OCI-M2 (cell line): Measurements from ENCODE around the gene IGFBPL1.
"Not testable (repeated sequence)": the region's sequence is repeated elsewhere in the genome, so short reads cannot be mapped to it uniquely, and the experiment has no call there.

ENCODE experiments used
- DNase-seq: peaks from one replicate; lab custom pipeline; 2025; ENCODE audit not compliant: unreplicated experiment; lab: John Stamatoyannopoulos, UW

Gene IGFBPL1

GRCh38 chr9:38380872-38381534 lies 43.3 kb downstream of the IGFBPL1 start:
- DNase-seq, result no peak

DNA sequence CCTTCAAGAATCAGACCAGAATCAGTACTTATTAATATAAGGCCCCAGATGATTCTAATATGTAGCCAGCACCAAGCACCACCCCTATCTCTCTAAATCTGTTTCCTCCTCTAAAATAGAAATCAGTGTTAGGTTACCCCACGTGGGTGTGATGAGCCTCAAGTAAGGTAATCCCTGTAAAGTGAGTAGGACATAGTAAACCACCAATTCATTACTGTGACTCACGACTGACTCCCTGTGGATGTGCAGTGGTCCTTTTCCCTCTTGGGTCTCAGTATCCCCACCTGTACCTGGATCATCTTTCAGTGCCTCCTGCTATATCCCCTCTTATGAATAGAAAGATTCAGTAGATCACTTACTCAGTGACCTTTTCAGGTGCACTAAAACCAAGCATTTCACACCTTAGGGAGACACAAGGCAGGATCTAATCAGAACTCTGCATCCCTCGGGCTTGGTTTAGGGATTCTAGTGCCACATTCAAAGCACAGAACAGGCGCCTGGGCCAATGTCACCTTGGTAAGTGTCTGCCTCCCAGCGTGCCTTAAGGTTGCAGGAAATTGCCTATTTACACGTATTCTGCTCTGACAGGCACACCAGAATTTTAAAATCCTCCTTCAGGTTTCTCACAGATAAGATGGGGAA lies 43.9 kb downstream of the IGFBPL1 start:
- DNase-seq, result no peak

DNA sequence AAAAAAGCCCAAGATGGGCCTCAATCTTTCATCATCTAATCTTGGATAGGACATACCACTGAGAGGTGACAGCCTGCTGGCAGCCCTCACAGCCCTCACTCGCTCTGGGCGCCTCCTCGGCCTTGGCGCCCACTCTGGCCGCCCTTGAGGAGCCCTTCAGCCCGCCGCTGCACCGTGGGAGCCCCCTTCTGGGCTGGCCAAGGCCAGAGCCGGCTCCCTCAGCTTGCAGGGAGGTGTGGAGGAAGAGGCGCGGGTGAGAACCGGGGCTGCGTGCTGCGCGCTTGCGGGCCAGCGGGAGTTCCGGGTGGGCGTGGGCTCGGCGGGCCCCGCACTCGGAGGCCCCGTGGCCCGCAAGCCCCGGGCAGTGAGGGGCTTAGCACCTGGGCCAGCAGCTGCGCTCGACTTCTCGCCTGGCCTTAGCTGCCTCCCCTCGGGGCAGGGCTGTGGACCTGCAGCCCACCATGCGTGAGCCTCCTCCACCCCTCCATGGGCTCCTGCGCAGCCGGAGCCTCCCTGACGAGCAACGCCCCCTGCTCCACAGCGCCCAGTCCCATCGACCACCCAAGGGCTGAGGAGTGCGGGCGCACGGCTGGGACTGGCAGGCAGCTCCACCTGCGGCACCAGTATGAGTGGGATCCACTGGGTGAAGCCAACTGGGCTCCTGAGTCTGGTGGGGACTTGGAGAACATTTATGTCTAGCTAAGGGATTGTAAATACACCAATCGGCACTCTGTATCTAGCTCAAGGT lies 46.7 kb downstream of the IGFBPL1 start:
- DNase-seq, result not testable (repeated sequence)

DNA sequence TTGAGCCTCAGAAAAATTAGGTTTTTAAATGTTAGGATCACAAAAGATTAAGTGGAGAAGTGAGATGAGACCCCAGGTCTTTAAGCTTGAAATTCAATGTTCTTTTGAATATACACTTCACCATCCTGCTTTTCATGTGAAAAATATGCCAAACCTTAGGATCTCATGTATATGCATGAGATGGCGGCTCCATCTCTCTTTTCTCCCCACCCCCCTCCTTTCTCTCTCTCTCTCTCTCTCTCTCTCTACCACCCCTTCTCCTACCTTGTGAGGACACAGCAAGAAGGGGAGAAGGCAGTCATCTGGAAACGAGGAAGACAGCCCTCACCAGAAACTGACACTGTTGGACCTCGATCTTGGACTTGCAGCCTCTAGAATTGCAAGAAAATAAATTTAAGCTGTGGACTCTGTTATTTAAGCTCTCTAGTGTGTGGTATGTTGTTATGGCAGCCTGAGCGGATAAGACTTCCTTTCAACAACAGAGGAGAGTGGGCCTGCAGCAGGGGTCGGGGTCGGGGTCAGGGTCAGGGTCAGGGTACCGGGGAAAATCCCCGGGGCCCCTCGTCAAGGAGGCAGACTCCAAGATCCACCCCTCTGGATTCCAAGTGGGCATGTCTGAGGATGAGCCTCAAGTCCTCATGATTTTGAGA lies 48.1 kb downstream of the IGFBPL1 start:
- no peak for DNase-seq

GRCh38 chr9:38375572-38375963 lies 48.7 kb downstream of the IGFBPL1 start:
- no peak for DNase-seq

GRCh38 chr9:38374847-38375571 lies 49.2 kb downstream of the IGFBPL1 start:
- DNase-seq, result no peak

DNA sequence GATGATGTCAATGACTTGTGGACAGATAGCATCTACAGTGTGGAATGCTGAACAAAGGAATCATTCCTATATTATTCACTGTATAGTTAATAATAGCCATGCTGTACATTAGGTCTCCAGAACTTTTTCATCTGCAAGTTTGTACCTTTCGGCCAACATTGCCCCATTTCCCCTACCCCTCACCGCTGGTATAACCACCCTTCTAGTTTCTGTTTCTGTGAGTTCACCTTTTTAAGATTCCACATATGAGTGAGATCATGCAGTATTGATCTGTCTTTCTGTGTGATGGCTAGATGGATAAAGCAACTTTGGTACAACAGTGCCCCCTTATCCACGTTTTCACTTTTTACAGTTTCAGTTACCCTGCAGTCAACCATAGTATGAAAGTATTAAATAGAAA lies 50.6 kb downstream of the IGFBPL1 start:
- no peak for DNase-seq

DNA sequence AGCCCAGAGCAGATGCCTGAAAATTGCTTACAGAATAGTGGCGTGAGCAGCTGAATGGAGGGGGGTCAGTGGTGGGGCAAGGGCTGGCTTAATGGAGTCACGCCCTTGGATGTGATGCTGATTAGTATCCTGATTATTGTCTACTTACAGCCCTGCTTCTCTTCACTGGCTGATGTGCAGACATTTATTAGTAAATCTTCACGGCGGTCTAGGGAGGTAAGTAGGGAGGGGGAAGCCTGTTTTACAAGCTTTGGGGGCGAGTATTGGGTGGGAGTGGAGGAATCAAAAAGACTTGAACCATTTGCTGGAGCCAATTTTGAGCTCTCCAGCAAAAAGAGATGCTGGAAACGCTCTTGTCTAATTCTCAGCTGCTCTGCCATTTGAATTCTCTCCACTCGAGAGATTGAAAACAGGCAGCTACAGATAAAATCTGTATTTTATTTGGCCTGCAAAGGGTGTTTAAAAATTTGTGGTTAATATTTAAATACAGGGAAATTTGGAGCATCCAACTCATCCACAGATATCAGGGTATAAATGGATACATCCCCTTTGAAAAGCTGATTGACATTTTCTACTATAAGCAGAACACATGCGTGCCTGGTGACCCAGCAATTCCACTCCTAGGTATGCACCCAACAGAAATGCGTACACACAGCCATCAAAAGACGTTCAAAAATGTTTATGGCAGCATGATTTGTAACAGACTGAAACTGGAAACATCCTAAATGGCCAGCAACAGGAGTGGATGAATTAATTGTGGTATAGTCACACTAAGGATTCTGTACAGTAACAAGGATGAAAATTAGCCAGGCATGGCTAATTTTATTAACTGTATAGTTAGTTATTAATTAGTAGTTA lies 51.3 kb downstream of the IGFBPL1 start:
- no peak for DNase-seq

GRCh38 chr9:38371495-38371894 lies 52.8 kb downstream of the IGFBPL1 start:
- DNase-seq, result no peak

DNA sequence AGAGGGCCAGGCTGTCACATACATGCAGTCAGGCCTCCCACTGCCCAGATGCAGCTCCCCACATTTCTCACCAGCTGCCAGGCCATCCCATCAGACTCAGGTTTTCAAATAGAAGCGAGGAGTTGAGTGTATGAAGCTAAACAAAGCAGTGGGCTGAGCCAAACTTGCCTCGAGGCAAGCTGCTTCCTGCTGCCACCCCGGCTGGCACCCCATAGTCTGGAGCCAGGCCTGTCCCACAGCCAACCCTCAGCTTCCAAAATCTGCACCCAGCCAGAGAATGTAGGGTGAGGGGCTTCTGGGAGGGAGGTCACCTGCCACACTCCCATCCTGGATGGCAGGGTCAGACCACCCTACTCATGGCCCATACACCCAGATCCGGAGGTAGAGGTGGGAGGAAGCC lies 54.1 kb downstream of the IGFBPL1 start:
- no peak for DNase-seq

DNA sequence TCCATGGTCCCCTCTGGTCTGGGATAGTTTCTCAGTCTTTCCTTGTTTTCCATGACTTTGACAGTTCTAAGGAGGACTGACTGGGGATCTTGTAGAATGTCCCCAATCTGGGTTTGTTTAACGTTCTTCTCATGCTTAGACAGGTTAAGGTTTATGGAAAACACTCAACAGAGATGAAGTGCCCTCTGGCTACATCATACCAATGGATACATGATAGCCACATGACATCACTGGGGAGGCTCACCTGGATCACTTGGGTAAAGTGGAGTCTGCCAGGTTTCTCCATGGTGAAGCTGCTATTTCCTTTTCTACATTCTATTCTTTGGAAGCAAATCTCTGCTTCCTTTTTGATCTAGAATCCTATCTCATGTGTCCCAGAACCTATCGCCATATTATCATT lies 55.5 kb downstream of the IGFBPL1 start:
- no peak for DNase-seq

DNA sequence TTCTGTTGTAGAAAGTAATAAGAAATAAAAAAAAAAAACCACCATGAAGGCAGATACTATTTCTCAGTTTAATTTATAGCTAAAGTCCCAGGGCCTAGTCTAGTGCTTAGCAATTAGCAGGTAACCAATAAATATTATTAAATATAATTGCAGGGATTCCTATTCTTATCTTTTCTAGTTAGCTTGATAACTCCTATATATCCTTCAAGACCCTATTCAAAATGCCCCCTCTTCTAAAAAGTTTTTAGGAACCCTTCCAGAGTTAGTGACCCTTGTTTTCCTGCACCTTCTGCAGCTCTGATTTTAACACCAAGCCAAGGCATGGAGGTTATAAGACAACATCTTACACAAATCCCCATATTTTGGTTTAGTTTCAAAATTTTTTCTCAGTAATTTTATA lies 56.4 kb downstream of the IGFBPL1 start:
- DNase-seq, result no peak

DNA sequence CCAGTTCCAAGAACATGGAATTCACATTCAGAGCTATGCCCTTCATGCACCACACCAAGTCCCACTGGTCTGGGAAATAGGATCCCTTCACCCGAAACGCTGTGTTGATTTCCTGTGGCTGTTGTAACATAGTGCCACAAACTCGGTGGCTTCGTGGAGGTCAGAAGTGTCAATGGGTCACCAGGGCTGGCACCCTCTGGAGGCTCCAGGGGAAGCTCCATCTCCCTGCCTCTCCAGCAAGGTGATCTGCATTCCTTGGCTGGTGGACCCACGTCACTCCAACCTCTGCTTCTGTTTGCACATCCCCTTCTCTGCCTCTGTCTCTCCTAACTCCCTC lies 60.7 kb downstream of the IGFBPL1 start:
- no peak for DNase-seq

DNA sequence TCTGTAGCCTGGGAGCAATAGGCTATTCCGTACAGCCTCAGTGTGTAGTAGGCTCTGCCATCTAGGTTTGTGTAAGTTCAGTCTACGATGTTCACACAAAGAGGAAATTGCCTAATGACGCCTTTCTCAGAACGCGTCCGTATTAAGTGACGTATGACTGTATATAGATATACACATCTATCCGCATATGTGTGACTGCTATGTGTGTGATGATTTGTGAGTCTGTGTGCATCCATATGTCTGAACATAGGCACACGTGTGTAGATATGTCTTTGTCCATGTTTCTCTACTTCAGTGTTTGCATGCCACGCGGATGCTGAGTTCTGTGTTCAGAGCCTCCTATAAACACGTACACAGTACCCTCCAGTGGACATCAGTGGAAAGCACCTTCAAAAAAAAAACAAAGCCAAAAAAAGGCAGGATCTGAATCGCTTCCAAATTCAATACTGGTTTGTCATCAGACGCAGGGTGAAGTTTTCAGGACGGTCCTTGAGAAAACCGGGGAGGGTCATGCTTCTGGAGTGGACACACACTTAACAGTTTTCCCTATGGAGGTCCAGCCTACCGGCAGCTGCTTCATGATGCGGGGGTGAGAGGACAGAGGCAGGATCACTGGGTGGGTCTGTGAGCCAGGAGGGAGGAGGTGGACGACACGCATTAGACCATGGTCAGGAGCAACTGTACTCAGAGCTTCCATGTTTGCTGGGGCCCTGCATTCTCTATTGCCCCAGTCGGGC lies 61.2 kb downstream of the IGFBPL1 start:
- DNase-seq, result no peak

DNA sequence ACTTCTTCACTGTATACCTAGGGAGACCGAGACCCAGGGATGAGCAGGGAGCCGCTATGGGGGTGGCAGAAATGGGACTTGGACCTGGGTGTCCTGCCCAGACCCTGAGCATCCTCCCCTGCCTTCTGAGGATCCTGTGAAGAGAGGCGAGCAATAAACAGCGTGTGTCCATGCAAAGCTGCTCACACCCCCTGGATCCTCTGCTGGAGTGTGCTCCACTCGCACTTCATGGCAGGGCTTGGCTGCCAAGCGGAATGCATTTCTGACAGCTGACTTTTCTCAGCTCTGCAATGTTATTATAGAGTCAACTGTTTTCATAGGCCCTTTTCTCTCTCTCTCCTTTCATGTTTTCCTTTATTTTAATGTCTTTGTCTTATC lies 62.8 kb downstream of the IGFBPL1 start:
- DNase-seq, result no peak

DNA sequence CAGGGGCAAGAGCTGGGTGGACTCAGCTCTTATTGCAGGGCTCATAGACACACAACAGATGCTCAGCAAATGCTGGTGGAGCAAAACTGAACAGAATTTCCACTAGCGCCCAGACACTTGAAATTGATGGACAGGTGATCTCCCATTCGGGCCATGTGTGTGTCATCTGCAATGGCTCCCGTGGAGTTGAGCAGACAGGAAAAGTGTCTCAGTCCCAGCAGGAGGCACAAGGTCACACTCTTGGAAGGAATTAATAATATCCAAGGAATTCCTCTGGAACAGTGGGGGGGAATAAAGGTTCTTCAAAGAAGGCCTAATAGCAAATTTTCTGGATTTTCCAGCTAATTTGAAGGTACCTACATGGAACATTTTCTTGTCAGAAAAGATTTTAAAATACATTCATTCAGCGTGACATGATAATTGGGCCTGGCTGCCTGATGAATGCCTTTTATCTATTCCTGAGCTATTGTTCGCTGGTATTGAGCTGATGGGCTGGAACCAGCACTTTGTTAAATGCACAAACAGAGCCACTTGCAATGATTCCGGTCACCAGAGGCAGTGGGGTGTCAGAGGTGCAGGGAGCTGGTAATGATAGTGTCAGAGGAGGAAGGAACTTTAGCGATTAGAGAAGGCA lies 63.3 kb downstream of the IGFBPL1 start:
- no peak for DNase-seq

DNA sequence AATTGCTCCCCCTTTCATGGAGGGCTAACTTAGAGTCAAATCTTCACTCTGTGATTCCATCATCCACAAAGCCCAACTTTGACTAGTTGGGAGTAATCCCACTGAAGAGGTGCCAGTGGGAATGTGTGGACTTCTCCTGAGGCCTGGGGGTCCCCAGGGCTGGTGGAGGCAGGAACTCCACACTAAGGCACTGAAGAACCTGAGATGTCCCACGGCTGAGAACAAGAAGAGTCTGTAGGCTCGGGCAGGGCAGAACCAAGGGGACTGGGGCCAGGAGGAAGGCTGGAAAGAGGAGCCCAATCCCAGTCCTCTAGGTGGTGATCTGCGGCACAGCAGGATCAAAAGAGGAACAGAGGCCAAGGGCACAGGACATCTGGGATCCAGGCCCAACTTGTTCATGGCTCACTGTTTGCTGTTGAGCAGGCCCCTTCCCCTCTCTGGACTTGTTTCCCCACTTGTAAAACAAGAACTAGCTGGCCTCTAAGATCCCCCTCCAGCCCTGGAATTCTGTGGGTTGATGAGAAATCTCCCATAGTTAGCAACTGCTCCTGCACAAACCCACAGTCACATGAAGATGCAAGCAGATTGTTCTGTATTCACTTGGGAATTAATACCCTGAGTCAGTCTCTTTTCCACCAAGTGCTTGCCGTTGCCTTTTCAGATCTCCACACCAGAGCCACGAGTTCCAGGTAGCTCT lies 64.4 kb downstream of the IGFBPL1 start:
- no peak for DNase-seq

DNA sequence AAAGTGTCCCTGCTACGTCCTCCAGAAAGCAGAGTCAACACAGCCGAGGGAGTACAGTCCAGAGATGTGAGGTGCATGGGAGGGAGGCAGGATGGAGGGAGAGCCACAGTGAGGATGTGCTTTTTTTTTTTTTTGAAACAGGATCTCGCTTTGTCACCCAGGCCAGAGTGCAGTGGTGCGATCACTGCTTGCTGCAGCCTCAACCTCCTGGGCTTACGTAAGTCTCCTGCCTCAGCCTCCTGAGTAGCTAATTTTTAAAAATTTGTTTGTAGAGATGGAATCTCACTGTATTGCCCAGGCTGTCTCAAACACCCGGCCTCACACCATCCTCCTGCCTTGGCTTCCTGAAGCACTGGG lies 65.0 kb downstream of the IGFBPL1 start:
- no peak for DNase-seq
